ENCODE results near the gene GABRP.
"Not testable (repeated sequence)": the region's sequence is repeated elsewhere in the genome, so short reads cannot be mapped to it uniquely, and the experiment has no call there.

Gene GABRP, protein sequence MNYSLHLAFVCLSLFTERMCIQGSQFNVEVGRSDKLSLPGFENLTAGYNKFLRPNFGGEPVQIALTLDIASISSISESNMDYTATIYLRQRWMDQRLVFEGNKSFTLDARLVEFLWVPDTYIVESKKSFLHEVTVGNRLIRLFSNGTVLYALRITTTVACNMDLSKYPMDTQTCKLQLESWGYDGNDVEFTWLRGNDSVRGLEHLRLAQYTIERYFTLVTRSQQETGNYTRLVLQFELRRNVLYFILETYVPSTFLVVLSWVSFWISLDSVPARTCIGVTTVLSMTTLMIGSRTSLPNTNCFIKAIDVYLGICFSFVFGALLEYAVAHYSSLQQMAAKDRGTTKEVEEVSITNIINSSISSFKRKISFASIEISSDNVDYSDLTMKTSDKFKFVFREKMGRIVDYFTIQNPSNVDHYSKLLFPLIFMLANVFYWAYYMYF

DNA sequence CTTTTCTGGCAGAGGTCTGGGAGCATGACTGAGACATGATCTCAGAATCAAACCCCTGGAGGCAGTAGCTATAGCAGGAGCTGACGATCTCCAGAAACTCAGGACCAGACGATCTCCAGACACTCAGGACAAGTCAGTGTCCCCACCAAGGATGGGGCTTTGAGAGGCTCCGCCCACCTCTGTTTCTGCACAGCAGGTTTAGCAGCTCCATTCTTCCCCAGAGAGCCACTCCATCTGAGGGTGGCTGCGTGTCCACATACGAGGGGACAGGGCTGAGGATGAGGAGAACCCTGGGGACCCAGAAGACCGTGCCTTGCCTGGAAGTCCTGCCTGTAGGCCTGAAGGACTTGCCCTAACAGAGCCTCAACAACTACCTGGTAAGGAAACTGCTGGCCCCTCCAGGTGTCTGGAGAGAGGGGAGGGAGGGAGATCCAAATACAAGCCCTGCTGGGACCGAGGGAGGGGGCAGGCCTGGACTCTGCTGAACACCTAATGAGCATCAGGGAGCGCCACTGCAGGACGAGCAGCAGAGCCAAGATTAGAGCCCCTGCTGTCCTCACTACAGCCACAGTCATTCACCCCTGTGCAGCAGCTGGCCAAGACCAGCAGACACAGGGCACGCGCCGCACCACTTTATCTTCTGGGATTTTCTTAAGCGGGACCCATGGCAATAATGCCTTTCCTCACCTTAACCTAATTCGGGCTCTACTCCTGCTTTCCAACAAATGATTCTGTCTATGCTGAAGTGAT lies at the start of gene GABRP:
Gene GABRP (plus strand): TSS at position 228 of the 750 bp plus-strand sequence. CDS start 4,891 bp downstream, outside the sequence.
- DNase-seq (ENCODE audit: low read depth) = no peak

DNA sequence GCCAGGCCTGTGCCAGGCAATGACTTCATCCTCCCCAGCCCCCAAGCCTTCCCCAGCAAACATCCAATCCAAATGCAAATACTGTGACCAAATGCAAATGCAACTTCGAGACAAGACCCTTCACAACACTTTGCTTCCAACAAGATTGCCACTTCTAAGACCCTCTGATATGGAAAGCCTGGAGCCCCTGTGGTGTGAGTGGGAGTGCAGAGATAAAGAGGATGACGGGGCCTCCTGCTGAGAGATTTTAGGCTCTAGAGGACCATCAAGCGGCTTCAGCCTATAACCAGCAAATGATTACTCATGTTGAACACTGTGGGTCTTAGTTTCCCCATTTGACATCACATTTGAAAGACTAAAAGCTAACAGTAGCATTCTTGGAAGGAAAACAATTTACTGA lies 46.6 kb upstream of the GABRP start:
- no peak for DNase-seq (ENCODE audit: low read depth)

DNA sequence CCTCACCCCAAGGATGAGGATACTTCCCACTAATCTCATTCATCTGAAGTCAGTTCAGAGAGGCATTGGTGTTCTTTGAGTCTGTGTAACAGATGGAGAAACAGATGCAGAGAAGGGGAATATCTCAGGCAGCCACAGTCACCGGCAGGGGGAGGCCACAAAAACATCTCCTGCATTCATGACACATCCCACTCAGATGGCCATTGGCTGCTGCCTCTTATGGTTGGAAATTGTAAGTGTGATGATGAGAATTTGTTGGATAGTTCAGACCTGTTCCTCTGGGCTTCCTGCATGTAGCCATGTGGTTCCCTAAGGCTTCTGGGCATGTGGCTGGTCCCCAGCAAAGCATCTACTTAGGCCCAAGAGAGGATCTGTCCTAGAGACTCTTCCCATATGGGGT lies 45.9 kb upstream of the GABRP start:
- no peak for DNase-seq (ENCODE audit: low read depth)

DNA sequence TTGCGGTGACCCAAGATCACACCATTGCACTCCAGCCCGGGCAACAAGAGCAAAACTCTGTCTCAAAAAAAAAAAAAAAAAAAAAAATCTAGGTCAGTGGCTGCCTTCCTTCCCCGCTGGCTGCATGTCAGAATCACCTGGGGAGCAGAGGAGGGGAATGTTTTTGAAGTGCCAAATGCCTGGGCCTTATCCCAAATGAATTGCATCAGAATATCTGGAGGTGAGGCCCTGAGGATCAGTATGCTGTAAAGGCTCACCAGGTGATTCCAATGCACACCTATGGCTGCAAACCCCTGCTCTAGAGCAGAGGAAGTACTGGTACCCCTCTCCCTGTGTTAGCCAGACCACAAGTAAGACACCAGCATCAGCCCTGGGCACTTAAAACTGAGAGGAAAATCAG lies 44.7 kb upstream of the GABRP start:
- DNase-seq (ENCODE audit: low read depth) = no peak

DNA sequence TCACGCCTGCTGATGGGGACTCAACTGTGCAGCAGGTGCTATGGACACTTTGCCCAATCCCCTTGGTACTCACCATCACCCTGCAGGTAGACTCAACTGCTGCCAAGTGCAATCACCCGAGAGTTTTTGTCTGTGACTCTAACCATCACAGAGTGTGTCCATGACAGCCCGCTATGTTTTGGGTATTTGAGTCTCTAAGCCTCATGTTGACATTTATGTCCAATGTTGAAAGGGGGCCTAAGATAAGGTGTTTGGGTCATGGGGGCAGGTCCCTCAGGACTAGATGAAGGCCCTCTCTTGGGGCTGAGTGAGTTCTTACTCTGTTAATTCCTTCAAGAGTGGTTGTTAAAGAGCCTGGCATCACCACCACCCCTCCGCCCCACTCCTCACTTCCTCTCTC lies 44.1 kb upstream of the GABRP start:
- DNase-seq (ENCODE audit: low read depth) = no peak

DNA sequence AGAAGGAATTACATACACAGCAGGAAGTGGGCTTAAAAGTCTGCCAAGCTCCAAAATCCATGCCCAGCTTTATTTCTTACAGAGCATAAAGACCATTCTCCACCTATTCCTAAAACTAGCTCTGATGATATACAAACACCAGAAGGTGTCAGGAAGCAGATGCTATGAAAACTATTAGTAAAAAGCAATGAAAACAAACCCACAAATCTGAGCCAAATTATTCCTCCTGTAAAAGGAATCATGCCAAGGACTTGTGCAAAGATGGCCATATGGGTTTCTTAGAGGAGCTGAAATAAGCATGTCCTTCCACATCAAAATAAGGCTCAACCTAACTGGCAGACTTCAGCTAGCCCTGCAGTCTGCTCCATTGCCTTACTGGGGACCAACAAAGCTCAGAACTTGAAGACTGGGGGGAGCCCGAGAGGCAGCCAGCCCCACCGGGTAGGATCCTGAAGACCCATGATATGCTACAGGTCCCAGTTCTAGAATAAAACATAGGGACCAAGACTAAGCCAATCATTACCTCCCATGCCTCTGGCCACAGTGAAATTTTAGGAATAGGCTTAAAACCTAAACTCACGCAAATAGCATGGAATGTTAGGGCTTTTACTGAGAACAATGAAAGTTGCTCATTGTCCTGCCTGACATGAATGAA lies 42.8 kb upstream of the GABRP start:
- DNase-seq (ENCODE audit: low read depth) = no peak

DNA sequence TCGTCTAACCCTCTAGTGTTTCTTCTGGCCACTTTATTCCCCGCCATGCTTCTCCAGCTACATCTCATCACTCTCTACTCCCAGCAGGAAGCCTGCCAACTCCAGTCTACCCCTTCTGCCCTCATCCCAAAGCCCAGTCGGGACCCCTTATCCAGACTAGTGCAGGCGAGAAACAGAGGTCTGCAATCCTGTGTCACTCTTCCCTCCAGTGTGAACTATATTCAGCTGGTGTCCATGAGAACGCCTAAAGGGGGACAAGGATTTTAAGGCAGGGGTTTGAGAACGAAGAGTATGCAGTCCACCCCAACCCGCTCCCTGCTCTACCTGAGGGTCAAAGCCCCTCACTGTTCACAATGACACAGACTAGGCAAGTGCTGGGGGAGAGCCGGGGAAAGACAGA lies 41.7 kb upstream of the GABRP start:
- DNase-seq (ENCODE audit: low read depth) = no peak

DNA sequence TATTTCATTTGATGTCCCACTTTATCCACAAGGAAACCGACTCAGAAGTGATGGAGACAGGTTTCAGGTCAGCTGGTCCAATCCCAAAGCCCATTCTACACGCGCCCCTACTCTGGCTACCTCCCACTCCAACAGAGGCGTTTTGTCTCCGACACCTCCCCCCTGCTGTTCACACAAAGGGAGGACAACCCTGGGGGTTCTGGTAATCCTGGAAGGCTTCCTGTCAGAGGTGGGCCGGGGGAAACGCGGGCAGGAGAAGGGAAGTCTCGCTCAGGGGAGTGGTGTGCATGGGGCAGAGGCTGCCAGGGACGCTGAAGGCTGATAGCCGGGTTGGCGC lies 39.7 kb upstream of the GABRP start:
- no peak for DNase-seq (ENCODE audit: low read depth)

DNA sequence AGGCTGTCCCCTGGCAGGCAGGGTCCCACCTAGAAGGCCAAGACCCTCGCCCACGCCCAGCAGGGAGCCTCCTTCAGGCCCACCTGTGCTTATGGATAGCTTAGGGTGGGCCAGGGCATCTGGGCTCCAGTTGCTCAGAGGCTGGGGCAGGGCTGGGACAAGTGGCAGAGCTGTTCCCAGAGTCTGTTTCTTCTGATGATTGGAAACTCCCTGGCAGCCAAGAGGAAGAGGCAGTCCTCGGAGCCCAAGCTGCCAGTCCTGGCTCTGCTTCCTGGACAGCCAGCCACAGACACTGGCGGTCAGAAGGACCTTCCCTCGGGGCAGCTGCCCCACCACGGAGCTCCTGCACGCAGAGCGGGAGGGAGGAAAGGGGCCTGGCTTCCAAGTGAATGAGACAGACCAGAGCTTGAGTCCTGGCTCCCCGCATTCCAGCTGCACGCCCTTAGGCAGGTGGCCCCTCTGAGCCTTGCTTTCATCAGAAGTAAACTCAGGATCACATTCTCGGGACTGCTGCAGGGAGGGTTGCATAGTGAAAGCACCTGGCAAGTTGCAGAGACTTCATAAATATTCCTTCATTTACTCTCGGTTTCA lies 37.9 kb upstream of the GABRP start:
- no peak for DNase-seq (ENCODE audit: low read depth)

DNA sequence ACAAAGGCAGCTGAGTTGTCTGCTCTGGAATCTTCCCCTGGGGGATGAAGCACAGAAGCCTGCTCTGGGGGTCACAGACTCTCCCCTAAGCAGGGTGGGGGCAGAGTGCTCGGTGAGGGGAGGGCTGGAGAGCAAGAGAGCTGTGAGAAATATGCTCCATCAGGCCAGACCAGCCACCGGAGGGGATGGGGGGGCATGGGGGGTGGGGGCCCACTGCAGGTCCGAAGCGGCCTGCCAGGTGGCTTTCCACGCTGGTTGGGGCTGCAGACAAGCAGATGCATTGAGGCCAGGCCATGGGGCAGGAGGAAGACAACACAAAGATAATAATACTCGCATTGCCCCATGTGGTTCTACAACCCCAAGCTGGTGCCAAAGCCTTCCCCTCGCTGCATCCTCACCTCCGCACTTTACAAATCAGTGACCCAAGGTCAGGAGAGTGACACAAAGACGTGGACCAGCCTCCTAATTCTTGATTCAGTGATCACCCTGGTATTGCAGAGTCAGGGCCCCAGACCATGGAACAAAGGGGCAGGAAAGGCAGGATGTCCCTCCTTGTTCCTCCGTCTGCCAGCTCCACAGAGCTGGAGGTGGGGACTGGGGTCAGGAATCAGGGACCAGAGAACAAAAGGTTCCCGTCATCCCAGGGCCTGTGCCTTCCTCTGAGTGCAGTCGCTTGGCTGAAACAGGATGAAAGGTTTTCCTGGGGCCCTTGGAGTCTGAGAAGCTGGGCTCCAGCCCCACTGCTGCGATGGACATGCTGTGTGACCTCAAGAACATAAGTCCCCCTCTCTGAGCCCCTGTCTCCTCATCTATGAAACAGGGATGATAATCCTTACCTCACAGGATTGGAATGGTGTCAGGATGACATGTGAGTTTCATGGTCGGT lies 37.2 kb upstream of the GABRP start:
- no peak for DNase-seq (ENCODE audit: low read depth)

DNA sequence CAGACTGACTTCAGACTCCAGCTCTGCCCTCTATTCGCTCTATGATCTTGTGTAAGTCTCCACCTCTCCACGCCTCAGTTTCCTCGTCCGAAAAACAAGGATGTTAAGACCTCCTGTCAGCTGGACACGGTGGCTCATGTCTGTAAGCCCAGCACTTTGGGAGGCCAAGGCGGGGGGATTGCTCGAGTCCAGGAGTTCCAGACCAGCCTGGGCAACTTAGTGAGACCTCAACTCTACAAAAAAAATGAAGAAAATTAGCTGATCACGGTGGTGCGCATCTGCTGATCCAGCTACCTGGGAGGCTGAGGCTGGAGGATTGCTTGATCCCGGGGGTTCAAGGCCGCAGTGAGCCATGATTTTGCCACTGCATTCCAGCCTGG lies 36.6 kb upstream of the GABRP start:
- no peak for DNase-seq (ENCODE audit: low read depth)

DNA sequence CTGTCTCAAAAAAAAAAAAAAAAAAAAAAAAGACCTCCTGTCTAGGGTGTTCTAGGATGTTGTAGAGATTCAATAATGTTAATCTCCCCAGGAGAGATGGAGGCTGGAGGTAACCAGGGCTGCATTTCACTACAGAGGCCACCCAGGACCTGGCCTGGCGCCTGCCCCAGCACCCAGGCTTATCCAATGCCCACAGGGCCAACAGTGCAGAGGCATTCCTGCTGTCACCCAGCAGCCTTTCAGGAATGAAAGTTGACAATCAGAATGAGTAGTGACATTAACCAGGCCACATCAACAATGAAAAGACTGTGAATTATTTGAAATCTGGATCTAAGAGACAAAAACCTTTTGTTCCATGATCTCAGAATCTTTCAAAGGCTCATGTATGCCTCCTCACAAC lies 36.2 kb upstream of the GABRP start:
- DNase-seq (ENCODE audit: low read depth) = no peak

DNA sequence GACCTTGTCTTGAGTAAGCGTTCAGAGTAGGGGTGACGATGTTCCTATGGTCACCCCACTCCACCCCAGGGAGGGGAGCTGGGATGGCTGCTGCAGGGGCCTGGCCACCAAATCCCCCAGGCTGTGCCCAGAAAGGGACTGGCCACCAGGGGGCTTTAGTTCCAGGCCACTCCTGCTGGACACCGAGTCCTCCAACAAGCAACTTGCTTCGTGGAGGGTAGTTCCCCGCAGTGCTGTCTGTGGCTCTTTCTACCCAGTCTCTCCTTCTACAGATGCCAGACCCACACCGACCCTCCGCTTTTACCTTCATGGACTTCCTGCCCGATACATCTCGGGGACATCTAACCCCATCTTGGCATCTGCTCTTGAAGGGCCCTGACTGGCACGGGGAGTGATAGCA lies 35.7 kb upstream of the GABRP start:
- no peak for DNase-seq (ENCODE audit: low read depth)

DNA sequence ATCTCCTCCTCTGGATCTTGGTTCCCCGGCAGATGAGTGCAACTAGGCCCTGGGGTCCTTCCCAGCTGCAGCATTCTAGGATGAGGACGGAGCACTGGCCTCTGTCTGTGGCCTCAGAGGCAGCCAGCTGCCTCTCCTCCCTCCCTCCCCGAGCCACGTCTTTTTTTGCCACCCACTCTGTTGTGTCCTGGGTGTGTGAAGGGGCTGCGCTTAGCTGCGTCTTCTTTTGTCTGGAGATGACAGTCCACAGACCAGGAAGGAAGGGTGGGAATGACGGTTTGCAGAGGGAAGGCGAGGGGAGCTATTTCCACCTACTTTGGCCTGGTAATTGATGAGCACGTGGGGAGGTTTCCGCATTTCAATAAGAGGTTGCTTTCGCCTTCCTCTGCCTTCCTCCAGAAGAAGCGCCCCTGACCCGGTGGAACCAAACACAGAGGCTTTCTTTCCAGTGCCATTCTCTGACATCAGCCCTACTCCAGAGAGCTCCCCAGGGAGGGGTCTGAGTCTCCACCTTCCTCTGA lies 34.5 kb upstream of the GABRP start:
- DNase-seq (ENCODE audit: low read depth) = no peak

DNA sequence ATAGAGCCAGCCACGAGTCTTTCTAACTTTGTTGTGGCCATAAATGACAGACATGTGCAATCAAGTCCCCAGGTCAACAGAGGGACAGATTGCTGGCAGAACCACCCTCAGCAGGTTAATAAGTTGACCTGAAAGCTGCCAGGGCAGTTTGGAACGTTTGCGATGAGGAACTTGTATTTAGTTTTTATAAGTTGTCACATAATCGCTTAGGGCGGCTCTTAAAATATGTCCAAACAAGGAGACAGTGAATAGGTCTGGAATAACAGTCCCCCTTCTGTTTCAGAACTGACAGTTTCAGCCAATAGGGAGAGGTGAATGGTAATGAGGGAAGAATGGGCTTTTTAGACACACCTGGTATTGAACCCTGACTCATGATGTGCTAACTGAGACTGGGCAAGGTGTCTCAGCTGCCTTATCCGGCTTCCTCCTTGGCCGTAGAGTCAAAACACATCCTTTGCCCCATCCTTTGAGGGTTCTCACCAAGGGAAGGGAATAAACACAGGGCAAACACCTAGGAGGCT lies 33.6 kb upstream of the GABRP start:
- no peak for DNase-seq (ENCODE audit: low read depth)

DNA sequence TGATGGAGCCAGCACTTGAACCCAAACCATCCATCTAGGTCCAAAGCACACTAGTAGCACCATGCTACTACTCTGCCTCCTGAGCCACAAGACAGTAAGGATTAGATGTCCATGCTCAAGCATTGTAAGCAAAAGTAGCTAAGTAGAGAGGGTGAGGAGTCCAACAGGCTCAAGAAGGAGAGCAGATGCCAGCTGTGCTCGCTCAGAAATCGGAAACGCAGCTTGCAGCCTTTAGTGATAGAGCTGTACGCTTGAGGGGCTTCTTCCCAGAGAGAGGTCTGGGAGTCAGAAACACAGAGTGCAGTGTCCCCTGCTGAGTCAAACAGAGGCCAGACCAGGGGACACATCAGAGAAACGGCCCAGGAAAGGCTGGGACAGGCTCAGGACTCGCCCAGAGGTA lies 32.7 kb upstream of the GABRP start:
- DNase-seq (ENCODE audit: low read depth) = no peak

DNA sequence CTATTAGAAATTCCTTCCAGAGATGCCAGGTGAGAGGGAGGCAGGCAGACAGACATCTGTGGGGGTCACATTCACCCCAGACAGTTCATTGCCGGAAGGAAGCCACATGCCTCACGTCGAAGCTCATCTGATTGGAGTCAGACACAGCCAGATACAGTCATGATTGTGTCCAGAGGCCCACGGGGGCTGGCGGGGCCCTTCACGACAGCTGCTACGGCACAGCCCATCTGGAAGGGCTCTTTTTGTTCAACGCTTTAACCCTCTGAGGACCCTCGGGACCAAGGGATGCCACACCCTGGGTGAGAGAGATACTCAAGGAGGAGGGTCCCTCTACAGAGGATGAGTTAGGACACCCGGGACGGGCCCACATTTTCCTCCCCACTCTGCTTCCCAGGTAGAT lies 31.9 kb upstream of the GABRP start:
- no peak for DNase-seq (ENCODE audit: low read depth)

DNA sequence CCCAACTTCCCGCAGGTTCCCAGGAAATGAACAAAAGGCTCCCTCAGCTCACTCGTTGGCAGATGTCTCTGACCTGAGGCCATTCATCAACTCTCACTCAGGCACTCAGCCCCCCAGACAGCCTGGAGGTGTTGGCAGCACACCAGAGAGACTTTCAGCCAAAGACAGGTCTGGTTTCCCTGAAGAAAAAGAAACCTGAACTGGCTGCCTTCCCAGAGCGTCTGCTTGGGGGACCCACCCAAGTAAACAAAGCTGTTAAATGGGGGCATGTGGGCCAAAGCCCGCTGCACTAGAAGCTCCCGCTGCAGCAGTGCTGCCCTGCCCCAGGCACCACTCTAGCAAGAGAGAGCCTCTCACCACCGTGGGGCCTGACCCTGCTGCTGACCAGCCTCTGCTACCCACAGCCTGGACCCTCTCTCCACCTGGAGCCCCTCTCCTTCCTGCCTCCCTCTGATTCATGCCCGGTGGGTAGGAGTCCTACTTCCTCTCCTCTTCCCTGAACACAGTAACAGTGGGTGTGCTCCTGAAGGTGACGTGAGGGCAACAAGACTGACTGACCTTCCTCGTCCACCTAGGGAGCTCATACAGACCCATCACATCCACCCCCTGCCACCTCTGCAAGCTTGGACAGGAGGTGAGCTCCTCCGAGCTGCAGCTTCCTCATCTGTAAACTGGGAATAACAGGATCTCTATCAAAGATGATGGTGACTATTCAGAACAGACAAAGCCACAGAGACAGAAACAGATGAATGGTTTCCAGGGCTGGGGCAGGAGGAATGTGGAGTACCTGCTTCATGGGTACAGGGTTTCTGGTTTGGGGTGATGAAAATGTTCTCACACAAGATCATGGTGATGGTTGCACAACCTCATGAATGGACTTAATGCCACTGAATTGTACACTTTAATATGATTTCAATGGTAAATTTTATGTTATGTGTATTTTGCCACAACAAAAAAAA lies 31.0 kb upstream of the GABRP start:
- no peak for DNase-seq (ENCODE audit: low read depth)

DNA sequence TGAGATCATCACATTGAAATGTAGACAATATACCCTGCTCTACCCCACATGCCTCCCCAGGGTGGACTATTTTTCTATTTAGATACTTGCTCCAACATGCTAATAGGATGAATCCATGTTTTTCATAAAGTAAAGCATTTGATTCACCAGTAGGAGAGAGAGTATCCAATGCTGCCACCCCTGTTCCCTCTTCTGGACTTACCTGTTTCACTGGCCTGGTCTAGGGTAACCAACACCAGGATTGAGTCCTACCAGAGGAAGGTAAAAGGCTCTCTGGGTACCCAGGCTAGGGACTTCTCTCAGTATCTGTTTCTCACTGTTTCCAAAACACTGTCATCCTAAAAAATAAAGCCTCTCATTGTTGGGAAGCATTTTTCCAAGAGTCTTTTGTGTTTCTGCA lies 30.2 kb upstream of the GABRP start:
- DNase-seq (ENCODE audit: low read depth) = no peak

DNA sequence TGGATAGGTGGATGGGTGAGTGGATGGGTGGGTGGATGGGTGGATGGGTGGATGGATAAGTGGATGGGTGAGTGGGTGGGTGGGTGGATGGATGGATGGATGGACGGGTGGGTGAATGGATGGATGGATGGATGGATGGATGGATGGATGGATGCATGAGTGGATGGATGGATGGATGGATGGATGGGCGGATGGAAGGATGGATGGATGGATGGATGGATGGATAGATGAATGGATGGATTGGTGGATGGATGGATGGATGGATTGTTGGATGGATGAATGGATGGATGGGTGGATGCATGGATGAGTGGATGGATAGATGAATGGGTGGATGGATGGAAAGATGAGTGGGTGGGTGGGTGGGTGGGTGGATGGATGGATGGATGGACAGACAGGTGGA lies 29.0 kb upstream of the GABRP start:
- DNase-seq (ENCODE audit: low read depth) = not testable (repeated sequence)

Measured in stimulated activated CD8-positive, alpha-beta memory T cell treated with anti-CD3 and anti-CD28 coated beads, Interleukin-4, amount 100 ng/mL, for 24 hours (primary cell).